EH (cell line): ENCODE results near the gene CNNM4.

ENCODE experiments used
- DNase-seq: peaks from one replicate; pipeline ENCODE4 v3.0.0-alpha.2; 2015; ENCODE audit warnings: low read depth

CNNM4 gene

GRCh38 chr2:96758987-96759386, 1.7 kb upstream of the CNNM4 start:
- DNase-seq, result no peak

- DNase-seq, result no peak
Measured at GRCh38 chr2:96759548-96759947, 1.2 kb upstream of the CNNM4 start.

- DNase-seq, result peak; percentile 47
Measured at GRCh38 chr2:96760986-96761832, 507 bp downstream of the CNNM4 start.

- DNase-seq, result peak; percentile 22
Measured at GRCh38 chr2:96762529-96763311, 2.0 kb downstream of the CNNM4 start.

GRCh38 chr2:96763511-96764252, 3.0 kb downstream of the CNNM4 start:
- peak; percentile 29 for DNase-seq

GRCh38 chr2:96764253-96764637, 3.5 kb downstream of the CNNM4 start:
- DNase-seq, result peak; percentile 42

GRCh38 chr2:96767135-96767871, 6.6 kb downstream of the CNNM4 start:
- no peak for DNase-seq

GRCh38 chr2:96768083-96768561, 7.4 kb downstream of the CNNM4 start:
- DNase-seq, result no peak

GRCh38 chr2:96769814-96770213, 9.1 kb downstream of the CNNM4 start:
- DNase-seq, result no peak

- DNase-seq, result no peak
Measured at GRCh38 chr2:96770442-96771202, 9.9 kb downstream of the CNNM4 start.

GRCh38 chr2:96771796-96772618, 11.3 kb downstream of the CNNM4 start:
- DNase-seq, result no peak

GRCh38 chr2:96772903-96773671, 12.4 kb downstream of the CNNM4 start:
- DNase-seq, result no peak

- no peak for DNase-seq
Measured at GRCh38 chr2:96773922-96774321, 13.2 kb downstream of the CNNM4 start.

- peak; percentile 44 for DNase-seq
Measured at GRCh38 chr2:96775160-96775559, 14.5 kb downstream of the CNNM4 start.

GRCh38 chr2:96783388-96783787, 22.7 kb downstream of the CNNM4 start:
- no peak for DNase-seq

GRCh38 chr2:96787411-96787810, 26.7 kb downstream of the CNNM4 start:
- no peak for DNase-seq

- peak; percentile 44 for DNase-seq
Measured at GRCh38 chr2:96788442-96789244, 27.9 kb downstream of the CNNM4 start.

GRCh38 chr2:96789245-96789617, 28.5 kb downstream of the CNNM4 start:
- no peak for DNase-seq
